SU-DHL-6 (cell line): ENCODE results near the gene ERI2.

Source experiments
- H2AFZ ChIP-seq: fragments of 200-600 bp; sonication (generic); 2 replicates; pipeline ENCODE4 v1.6.1; 2014; ENCODE audit warnings: low read depth, mild to moderate bottlenecking, moderate library complexity, mixed read lengths, antibody characterized with exemption, low read length; ENCODE audit not compliant: severe bottlenecking
- H3F3A ChIP-seq: fragments of 200-600 bp; shearing (Covaris generic); 2 replicates; pipeline ENCODE4 v1.6.0; 2016; ENCODE audit warnings: antibody characterized with exemption, mild to moderate bottlenecking; ENCODE audit not compliant: insufficient read depth
- H3K27ac ChIP-seq: fragments of 200-600 bp; sonication (generic); 2 replicates; pipeline ENCODE4 v1.5.1; 2016; ENCODE audit warnings: low read depth, mild to moderate bottlenecking, low read length, moderate library complexity, mixed read lengths
- H3K27me3 ChIP-seq: fragments of 200-600 bp; sonication (generic), shearing (Covaris generic); 2 replicates; pipeline ENCODE4 v1.6.0; 2014; ENCODE audit warnings: mild to moderate bottlenecking, low read length
- H3K36me3 ChIP-seq: fragments of 200-600 bp; sonication (generic); 2 replicates; pipeline ENCODE4 v1.6.1; 2014; ENCODE audit warnings: mild to moderate bottlenecking, low read length, mixed read lengths
- H3K4me2 ChIP-seq: fragments of 300-600, 200-600 bp; shearing (Covaris generic), sonication (generic); 2 replicates; pipeline ENCODE4 v1.6.0; 2014; ENCODE audit warnings: low read length, low read depth, mild to moderate bottlenecking; ENCODE audit not compliant: poor library complexity, severe bottlenecking
- H3K4me3 ChIP-seq: fragments of 200-600 bp; sonication (generic); 2 replicates; pipeline ENCODE4 v1.5.1; 2014; ENCODE audit warnings: antibody characterized with exemption, low read length, mild to moderate bottlenecking, mixed read lengths; ENCODE audit not compliant: insufficient read depth, poor library complexity, severe bottlenecking
- H3K79me2 ChIP-seq: fragments of 200-600 bp; sonication (generic); 2 replicates; pipeline ENCODE4 v1.6.1; 2014; ENCODE audit warnings: mild to moderate bottlenecking, low read length, moderate library complexity; ENCODE audit not compliant: insufficient read depth
- H3K9ac ChIP-seq: fragments of 200-600 bp; sonication (generic); 2 replicates; pipeline ENCODE4 v1.7.0; 2014; ENCODE audit warnings: mild to moderate bottlenecking, low read length
- H3K9me2 ChIP-seq: fragments of 200-600 bp; sonication (generic); replicated peaks from 2 replicates; pipeline ENCODE4 v1.6.1; 2014; ENCODE audit warnings: low read length; ENCODE audit not compliant: insufficient read depth
- H3K9me3 ChIP-seq: fragments of 200-600 bp; sonication (generic); 2 replicates; pipeline ENCODE4 v1.6.1; 2014; ENCODE audit warnings: low read length, mixed read lengths; ENCODE audit not compliant: insufficient read depth
- H4K20me1 ChIP-seq: fragments of 200-600 bp; sonication (generic); 2 replicates; pipeline ENCODE4 v1.6.1; 2014; ENCODE audit warnings: low read depth, mild to moderate bottlenecking, antibody characterized with exemption, low read length, moderate library complexity, mixed read lengths
- EZH2phosphoT487 ChIP-seq: fragments of 200-600 bp; sonication (generic), shearing (Covaris generic); conservative IDR thresholded peaks from 2 replicates; pipeline ENCODE4 v1.6.1; 2018; ENCODE audit warnings: mild to moderate bottlenecking, antibody characterized with exemption, low read length, moderate library complexity, mixed read lengths
- TF ChIP-seq, protein P1 (sequence below): fragments of 200-600 bp; sonication (generic); IDR thresholded peaks from one replicate; pipeline ENCODE4 v1.5.1; 2017; ENCODE audit warnings: antibody characterized with exemption, mild to moderate bottlenecking, low read length, moderate library complexity; ENCODE audit not compliant: insufficient read depth, poor library complexity, severe bottlenecking

The ERI2 gene

GRCh38 chr16:20839504-20839903 lies 33.2 kb upstream of the ERI2 start:
- no peaks in the 10 kb centered on the region for H3K9me3 ChIP-seq
- peaks cover 38% of the 10 kb centered on the region for H3K36me3 ChIP-seq
- no peak for TF ChIP-seq EZH2phosphoT487
- TF ChIP-seq, protein P1, sequence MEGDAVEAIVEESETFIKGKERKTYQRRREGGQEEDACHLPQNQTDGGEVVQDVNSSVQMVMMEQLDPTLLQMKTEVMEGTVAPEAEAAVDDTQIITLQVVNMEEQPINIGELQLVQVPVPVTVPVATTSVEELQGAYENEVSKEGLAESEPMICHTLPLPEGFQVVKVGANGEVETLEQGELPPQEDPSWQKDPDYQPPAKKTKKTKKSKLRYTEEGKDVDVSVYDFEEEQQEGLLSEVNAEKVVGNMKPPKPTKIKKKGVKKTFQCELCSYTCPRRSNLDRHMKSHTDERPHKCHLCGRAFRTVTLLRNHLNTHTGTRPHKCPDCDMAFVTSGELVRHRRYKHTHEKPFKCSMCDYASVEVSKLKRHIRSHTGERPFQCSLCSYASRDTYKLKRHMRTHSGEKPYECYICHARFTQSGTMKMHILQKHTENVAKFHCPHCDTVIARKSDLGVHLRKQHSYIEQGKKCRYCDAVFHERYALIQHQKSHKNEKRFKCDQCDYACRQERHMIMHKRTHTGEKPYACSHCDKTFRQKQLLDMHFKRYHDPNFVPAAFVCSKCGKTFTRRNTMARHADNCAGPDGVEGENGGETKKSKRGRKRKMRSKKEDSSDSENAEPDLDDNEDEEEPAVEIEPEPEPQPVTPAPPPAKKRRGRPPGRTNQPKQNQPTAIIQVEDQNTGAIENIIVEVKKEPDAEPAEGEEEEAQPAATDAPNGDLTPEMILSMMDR = no peak
- no peak overlapping the region for H3K9ac ChIP-seq
- H3K27me3 ChIP-seq = no peaks in the 10 kb centered on the region
- peaks cover 9% of the 10 kb centered on the region for H3F3A ChIP-seq
- no peaks in the 10 kb centered on the region for H3K79me2 ChIP-seq
- no peak overlapping the region for H2AFZ ChIP-seq
- H3K9me2 ChIP-seq = no peaks in the 10 kb centered on the region
- H4K20me1 ChIP-seq = no peaks in the 10 kb centered on the region
- H3K4me3 ChIP-seq = no peak overlapping the region
- H3K4me2 ChIP-seq = no peak overlapping the region
- no peak overlapping the region; the same call in 1 of the 2 replicates for H3K27ac ChIP-seq

GRCh38 chr16:20838240-20838639 lies 32.0 kb upstream of the ERI2 start:
- no peaks in the 10 kb centered on the region for H3K9me2 ChIP-seq
- TF ChIP-seq EZH2phosphoT487 = no peak
- TF ChIP-seq, protein P1 = no peak
- peak overlapping the region; percentile 31; the same call in 1 of the 2 replicates for H3K9ac ChIP-seq
- no peaks in the 10 kb centered on the region for H3K79me2 ChIP-seq
- peaks cover 21% of the 10 kb centered on the region for H3F3A ChIP-seq
- peak overlapping the region; percentile 52 for H2AFZ ChIP-seq
- no peak overlapping the region for H3K4me3 ChIP-seq
- H3K36me3 ChIP-seq = peaks cover 45% of the 10 kb centered on the region
- H4K20me1 ChIP-seq = no peaks in the 10 kb centered on the region
- H3K4me2 ChIP-seq = peak overlapping the region; percentile 56
- no peaks in the 10 kb centered on the region for H3K9me3 ChIP-seq
- peak overlapping the region; percentile 88 for H3K27ac ChIP-seq
- H3K27me3 ChIP-seq = no peaks in the 10 kb centered on the region

- Histone ChIP-seq H2AFZ (no peak overlapping the region), H3K4me2 (peak overlapping the region; percentile 30), H3K9me3 (no peaks in the 10 kb centered on the region), H3K79me2 (no peaks in the 10 kb centered on the region), H3F3A (peaks cover 27% of the 10 kb centered on the region), H3K27ac (peak overlapping the region; percentile 62; the same call in 1 of the 2 replicates), H3K9me2 (no peaks in the 10 kb centered on the region), H3K9ac (no peak overlapping the region), H3K4me3 (no peak overlapping the region), H3K27me3 (no peaks in the 10 kb centered on the region), H3K36me3 (peaks cover 46% of the 10 kb centered on the region), H4K20me1 (no peaks in the 10 kb centered on the region)
- TF ChIP-seq EZH2phosphoT487 = no peak
- TF ChIP-seq, protein P1 = no peak
Observed at GRCh38 chr16:20833086-20833485, 26.8 kb upstream of the ERI2 start.
